ENCODE data around the gene SSR2. TPM values are rescaled to one million over a fixed set of nuclear protein-coding genes. Genes with fewer than 3 reads are reported as not detected.

Gene SSR2
- total and polyA plus RNA-seq, 7 experiments from 2014 or later = 207 to 393 (median 268) TPM

DNA sequence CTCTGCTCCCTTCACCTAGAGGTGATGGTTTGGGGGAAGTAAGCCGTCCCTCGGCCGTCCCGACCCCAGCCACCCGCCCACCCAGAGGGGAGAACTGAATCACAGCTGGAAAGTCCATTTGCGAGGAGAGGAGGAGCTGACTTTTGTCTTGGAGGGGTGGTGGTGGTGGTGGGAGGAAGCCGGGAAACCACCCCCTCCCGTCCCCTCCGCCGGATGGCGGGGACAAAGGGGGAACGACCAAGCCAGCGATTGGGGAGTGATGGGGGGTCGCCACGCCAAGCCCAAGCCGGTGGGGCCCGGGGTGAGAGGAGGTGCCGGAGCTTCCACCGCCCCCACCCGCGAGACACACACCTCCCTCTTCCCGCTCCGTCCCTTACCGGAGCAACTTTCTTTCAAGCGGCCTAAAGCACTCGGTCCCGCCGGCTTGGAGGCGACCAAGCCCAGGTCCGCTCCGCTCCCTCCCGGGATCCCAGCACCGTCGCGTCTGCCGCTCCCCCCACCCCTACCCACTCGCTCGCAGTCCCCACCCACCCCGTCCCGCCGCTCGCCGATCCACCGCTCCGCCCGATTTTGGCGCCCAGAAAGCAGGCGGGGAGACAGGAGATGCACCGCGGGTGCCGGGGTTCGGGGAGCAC is 42.9 kb downstream of the SSR2 start:
- H3K36me3 Mint-ChIP-seq = peaks cover 0 to 32% (median 13%) of the 10 kb centered on the region in 5 donors
- POLR2A ChIA-PET = interaction anchor here (0.6 to 10.1 kb wide), 15 partner anchors 7 to 784 kb away, joined by 3 to 144 read pairs (median 10); partner anchors contain the start of genes KHDC4 and RXFP4
- peak in 3 of 9 donors; percentile 27 to 77 (median 27) for DNase-seq
- peak; percentile 30 for ATAC-seq
- intact Hi-C loops (cut with micrococcal nuclease) = loop anchor here (1.0 to 5.0 kb wide), 8 partner anchors 31 to 291 kb away; partner anchors contain the start of genes RIT1 (in 2 of the 2), SSR2 (in 2 of the 2), SYT11 (in 2 of the 2) and DAP3 (in 1 of the 2)
- Histone ChIP-seq H3K4me1 (ENCODE audit: control insufficient read depth in 2 of 2, insufficient read depth in 2 of 2, low read length in 2 of 2) (peaks cover 57 to 61% of the 10 kb centered on the region in 2 donors), H3K9me3 (ENCODE audit: control insufficient read depth in 2 of 3, low read length in 3 of 3) (no peaks in the 10 kb centered on the region), H3K27me3 (ENCODE audit: control insufficient read depth in 2 of 2, insufficient read depth in 2 of 2, low read length in 2 of 2) (no peaks in the 10 kb centered on the region), H3K36me3 (ENCODE audit: control insufficient read depth in 2 of 3, insufficient read depth in 3 of 3, low read length in 3 of 3) (peaks cover 0 to 28% (median 0%) of the 10 kb centered on the region in 3 experiments), H3K4me3 (ENCODE audit: low read length) (peak overlapping the region; percentile 74), H3K27ac (ENCODE audit: low read depth, low read length) (peak overlapping the region; percentile 90)
- CTCF ChIA-PET = interaction anchor here (0.6 to 5.4 kb wide), 10 partner anchors 10 to 1755 kb away, joined by 3 to 39 read pairs (median 4); partner anchors contain the start of genes KHDC4 and UBQLN4
- H3K9me3 Mint-ChIP-seq = peaks cover 0 to 4% (median 0%) of the 10 kb centered on the region in 11 donors
- H3K27ac Mint-ChIP-seq = peak overlapping the region; percentile 77 to 98 (median 95)
- H3K27me3 Mint-ChIP-seq = no peaks in the 10 kb centered on the region
- H3K4me1 Mint-ChIP-seq = peaks cover 60 to 79% (median 69%) of the 10 kb centered on the region in 7 donors
- H3K4me3 Mint-ChIP-seq = peak overlapping the region; percentile 89 to 98 (median 94)

DNA sequence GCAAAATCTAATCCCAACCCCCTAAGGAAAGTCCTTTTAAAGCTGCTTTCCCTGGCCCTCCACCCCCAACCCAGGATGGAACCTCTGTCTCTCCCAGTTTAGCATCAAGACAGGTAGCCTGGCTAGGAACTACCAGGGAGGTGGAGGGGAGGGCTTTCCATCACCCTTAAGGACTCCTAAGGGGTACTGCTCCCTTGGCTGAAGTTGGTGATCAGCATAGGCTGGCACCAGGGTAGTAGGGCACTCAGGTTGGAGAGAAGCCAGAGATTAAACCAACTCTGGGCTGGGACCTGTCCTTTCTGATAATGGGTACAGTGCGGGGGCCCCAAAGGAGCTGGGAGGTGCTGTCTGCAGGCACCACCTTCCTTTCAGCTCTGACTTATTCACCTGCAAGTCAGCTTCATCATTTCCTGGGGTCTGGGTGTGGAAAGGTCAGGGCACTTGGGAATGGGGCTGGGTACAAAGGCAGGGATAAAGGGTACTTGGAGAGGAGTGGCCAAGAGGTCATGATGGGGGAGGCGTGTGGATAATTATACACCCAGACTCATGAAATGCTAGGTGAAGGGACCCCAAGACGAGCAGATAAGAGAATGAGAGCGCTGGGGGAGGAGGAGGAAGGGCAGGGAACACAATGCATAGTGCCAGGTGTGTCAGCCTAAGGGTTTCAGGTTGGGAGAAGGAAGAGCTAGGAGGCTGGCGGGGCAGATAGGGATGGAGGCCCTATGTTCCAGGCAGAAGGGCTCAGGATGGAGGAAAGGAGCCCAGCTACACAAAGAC is 43.6 kb downstream of the SSR2 start:
- H3K9me3 ChIP-seq (ENCODE audit: control insufficient read depth in 2 of 3, low read length in 3 of 3) = no peaks in the 10 kb centered on the region
- ATAC-seq (no peak), DNase-seq (no peak)
- peaks cover 0 to 4% (median 0%) of the 10 kb centered on the region in 11 donors for H3K9me3 Mint-ChIP-seq
- peaks cover 58 to 68% of the 10 kb centered on the region in 2 donors for H3K4me1 ChIP-seq (ENCODE audit: control insufficient read depth in 2 of 2, insufficient read depth in 2 of 2, low read length in 2 of 2)
- H3K27ac ChIP-seq (ENCODE audit: low read depth, low read length) = peak overlapping the region; percentile 90
- H3K4me1 Mint-ChIP-seq = peaks cover 60 to 80% (median 69%) of the 10 kb centered on the region in 7 donors
- peaks cover 0 to 28% (median 0%) of the 10 kb centered on the region in 3 experiments for H3K36me3 ChIP-seq (ENCODE audit: control insufficient read depth in 2 of 3, insufficient read depth in 3 of 3, low read length in 3 of 3)
- H3K27me3 ChIP-seq (ENCODE audit: control insufficient read depth in 2 of 2, insufficient read depth in 2 of 2, low read length in 2 of 2) = no peaks in the 10 kb centered on the region
- ChIA-PET CTCF (interaction anchor here (0.6 to 5.4 kb wide), 9 partner anchors 9 to 76 kb away, joined by 3 to 39 read pairs (median 5); partner anchors contain the start of genes KHDC4 and UBQLN4), POLR2A (interaction anchor here (0.6 to 10.1 kb wide), 21 partner anchors 6 to 1818 kb away, joined by 3 to 144 read pairs (median 5); partner anchors contain the start of genes KHDC4, RXFP4 and SSR2)
- intact Hi-C loops (cut with micrococcal nuclease) = loop anchor here (1.0 to 5.0 kb wide), 6 partner anchors 10 to 290 kb away; partner anchors contain the start of genes DAP3 (in 1 of the 2), KHDC4 (in 1 of the 2), SSR2 (in 1 of the 2) and SYT11 (in 1 of the 2)
- peaks cover 0 to 34% (median 14%) of the 10 kb centered on the region in 5 donors for H3K36me3 Mint-ChIP-seq
- peak overlapping the region; percentile 74 for H3K4me3 ChIP-seq (ENCODE audit: low read length)
- peak overlapping the region; percentile 89 to 98 (median 94) for H3K4me3 Mint-ChIP-seq
- H3K27me3 Mint-ChIP-seq = no peaks in the 10 kb centered on the region
- peak overlapping the region; percentile 77 to 98 (median 95) for H3K27ac Mint-ChIP-seq

DNA sequence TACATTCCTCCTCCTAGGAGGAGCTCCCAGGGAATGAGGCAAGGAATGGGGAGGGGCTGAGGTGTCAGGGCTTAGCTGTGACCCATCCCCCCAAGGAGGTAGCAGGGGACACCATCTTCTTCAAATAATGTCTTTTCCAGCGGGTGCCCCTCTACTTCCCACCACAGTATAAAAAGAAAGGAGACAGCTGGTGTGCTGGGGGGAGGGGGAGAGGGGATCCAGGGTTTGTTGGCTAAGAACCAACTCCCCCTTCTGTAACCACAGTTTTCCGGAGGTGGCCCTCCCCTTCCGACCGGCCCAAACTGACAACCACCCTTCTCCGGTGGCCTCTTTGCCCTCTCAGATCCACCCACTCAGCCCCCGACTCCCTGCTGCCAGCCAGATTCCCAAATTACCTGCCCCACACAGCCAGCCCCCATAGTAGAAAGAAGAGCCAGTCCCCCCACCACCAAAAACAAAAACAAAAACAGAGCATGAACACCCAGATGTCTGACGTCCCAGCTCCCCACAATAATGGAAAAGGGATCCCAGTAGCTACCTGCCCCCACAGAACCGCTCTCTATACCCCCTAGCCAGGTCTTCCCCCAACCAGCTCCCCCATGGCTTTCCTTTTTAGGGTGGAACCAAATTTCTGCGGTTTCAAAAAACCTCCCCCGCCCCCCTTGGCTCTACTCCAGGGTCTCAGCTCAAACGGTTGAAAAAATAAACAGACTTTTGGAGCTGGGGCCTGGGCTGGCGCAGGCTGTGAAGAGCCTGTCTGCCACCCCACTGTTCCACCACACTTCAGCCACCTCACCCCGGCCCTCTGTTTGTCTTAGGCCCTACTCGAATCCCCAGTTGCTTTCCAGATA is 44.5 kb downstream of the SSR2 start:
- ATAC-seq (peak; percentile 29), DNase-seq (peak in 8 of 9 donors; percentile 61 to 79 (median 72))
- Mint-ChIP-seq H3K9me3 (peaks cover 0 to 4% (median 0%) of the 10 kb centered on the region in 11 donors), H3K27ac (peak overlapping the region; percentile 77 to 98 (median 95)), H3K4me3 (peak overlapping the region; percentile 89 to 98 (median 94)), H3K4me1 (peaks cover 61 to 79% (median 69%) of the 10 kb centered on the region in 7 donors), H3K36me3 (peaks cover 0 to 34% (median 14%) of the 10 kb centered on the region in 5 donors), H3K27me3 (no peaks in the 10 kb centered on the region)
- no peaks in the 10 kb centered on the region for H3K27me3 ChIP-seq (ENCODE audit: control insufficient read depth in 2 of 2, insufficient read depth in 2 of 2, low read length in 2 of 2)
- H3K4me3 ChIP-seq (ENCODE audit: low read length) = peak overlapping the region; percentile 74
- intact Hi-C loops (cut with micrococcal nuclease) = loop anchor here (1.0 to 5.0 kb wide), 6 partner anchors 9 to 289 kb away; partner anchors contain the start of genes DAP3 (in 1 of the 2), KHDC4 (in 1 of the 2), SSR2 (in 1 of the 2) and SYT11 (in 1 of the 2)
- peak overlapping the region; percentile 90 for H3K27ac ChIP-seq (ENCODE audit: low read depth, low read length)
- H3K36me3 ChIP-seq (ENCODE audit: control insufficient read depth in 2 of 3, insufficient read depth in 3 of 3, low read length in 3 of 3) = peaks cover 0 to 28% (median 0%) of the 10 kb centered on the region in 3 experiments
- H3K4me1 ChIP-seq (ENCODE audit: control insufficient read depth in 2 of 2, insufficient read depth in 2 of 2, low read length in 2 of 2) = peaks cover 57 to 65% of the 10 kb centered on the region in 2 donors
- H3K9me3 ChIP-seq (ENCODE audit: control insufficient read depth in 2 of 3, low read length in 3 of 3) = no peaks in the 10 kb centered on the region
- ChIA-PET POLR2A (interaction anchor here (0.7 to 10.1 kb wide), 18 partner anchors 4 to 1817 kb away, joined by 3 to 144 read pairs (median 6); partner anchors contain the start of genes ARHGEF2, KHDC4, RXFP4 and SSR2), CTCF (interaction anchor here (0.5 to 5.4 kb wide), 8 partner anchors 8 to 924 kb away, joined by 3 to 39 read pairs (median 6); partner anchors contain the start of gene KHDC4)

DNA sequence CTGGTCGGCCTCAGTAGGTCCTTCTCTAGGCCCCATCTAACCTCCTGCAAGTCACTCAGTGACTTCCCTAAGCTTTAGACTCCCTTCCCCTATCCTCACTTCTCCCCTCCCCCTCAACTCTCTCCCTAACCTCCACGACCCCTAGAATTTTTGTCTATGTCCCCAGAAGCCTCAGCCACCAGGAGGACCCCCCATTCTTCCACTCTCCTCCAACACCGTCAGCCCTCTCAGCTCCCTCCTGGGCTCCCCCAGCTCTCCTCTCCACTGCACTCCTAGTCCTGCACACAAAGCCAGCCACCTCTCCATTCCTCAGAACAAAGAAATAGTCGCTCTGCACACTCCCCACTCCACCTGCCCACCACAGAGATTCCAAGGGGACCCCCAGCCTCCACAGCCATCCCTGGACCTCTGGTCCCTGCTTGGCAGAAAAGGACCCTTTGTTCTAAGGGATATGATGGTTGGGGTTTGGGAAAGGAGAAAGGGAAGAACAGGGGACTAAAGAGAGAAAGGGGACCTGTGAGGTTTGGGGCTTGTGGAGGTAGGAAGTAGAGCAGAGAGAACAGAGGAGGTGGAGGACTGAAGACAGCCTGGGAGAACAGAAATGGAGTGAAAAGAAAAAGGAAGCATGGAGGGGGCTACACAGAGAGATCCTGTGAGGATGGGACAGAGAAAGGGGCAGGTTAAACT is 45.2 kb downstream of the SSR2 start:
- Histone ChIP-seq H3K27me3 (ENCODE audit: control insufficient read depth in 2 of 2, insufficient read depth in 2 of 2, low read length in 2 of 2) (no peaks in the 10 kb centered on the region), H3K27ac (ENCODE audit: low read depth, low read length) (peak overlapping the region; percentile 90), H3K4me1 (ENCODE audit: control insufficient read depth in 2 of 2, insufficient read depth in 2 of 2, low read length in 2 of 2) (peaks cover 57 to 64% of the 10 kb centered on the region in 2 donors), H3K36me3 (ENCODE audit: control insufficient read depth in 2 of 3, insufficient read depth in 3 of 3, low read length in 3 of 3) (peaks cover 0 to 28% (median 0%) of the 10 kb centered on the region in 3 experiments), H3K9me3 (ENCODE audit: control insufficient read depth in 2 of 3, low read length in 3 of 3) (no peaks in the 10 kb centered on the region), H3K4me3 (ENCODE audit: low read length) (peak overlapping the region; percentile 74)
- peak overlapping the region; percentile 89 to 98 (median 94) for H3K4me3 Mint-ChIP-seq
- H3K36me3 Mint-ChIP-seq = peaks cover 0 to 34% (median 17%) of the 10 kb centered on the region in 5 donors
- H3K27me3 Mint-ChIP-seq = no peaks in the 10 kb centered on the region
- CTCF ChIA-PET = interaction anchor here (0.7 to 3.0 kb wide), 3 partner anchors 13 to 923 kb away, joined by 3 to 21 read pairs (median 11); no protein-coding TSS in a partner anchor
- H3K27ac Mint-ChIP-seq = peak overlapping the region; percentile 77 to 98 (median 95)
- H3K9me3 Mint-ChIP-seq = peaks cover 0 to 4% (median 0%) of the 10 kb centered on the region in 11 donors
- intact Hi-C loops (cut with micrococcal nuclease) = loop anchor here (1.0 to 5.0 kb wide), 7 partner anchors 8 to 288 kb away; partner anchors contain the start of genes DAP3 (in 1 of the 2), KHDC4 (in 1 of the 2), SSR2 (in 1 of the 2) and SYT11 (in 1 of the 2)
- H3K4me1 Mint-ChIP-seq = peaks cover 61 to 79% (median 69%) of the 10 kb centered on the region in 7 donors
- ATAC-seq (no peak), DNase-seq (peak in 1 of 9 donors; percentile 13)
- POLR2A ChIA-PET = interaction anchor here (0.6 to 10.1 kb wide), 12 partner anchors 4 to 65 kb away, joined by 3 to 144 read pairs (median 12); partner anchors contain the start of genes ARHGEF2, KHDC4 and RXFP4
